Activated naive CD8-positive, alpha-beta T cell treated with anti-CD3 and anti-CD28 coated beads, Interleukin-2, amount 50 U/mL, for 24 hours (primary cell): Measurements from ENCODE around the gene ICAM1.

ENCODE experiments used
- ATAC-seq: fragments of 150-1000 bp; cut with Tn5 transposase; one replicate; pipeline ENCODE4 v1.10.0; 2021
- DNase-seq: peaks from one replicate; pipeline ENCODE4 v3.0.0; 2021
- H3K27ac Mint-ChIP-seq: one replicate; pipeline ENCODE4 v1.8.0; 2021; ENCODE audit warnings: mild to moderate bottlenecking, mixed read lengths
- H3K27me3 Mint-ChIP-seq: one replicate; pipeline ENCODE4 v1.8.0; 2021; ENCODE audit warnings: mixed read lengths
- H3K36me3 Mint-ChIP-seq: one replicate; pipeline ENCODE4 v1.8.0; 2021; ENCODE audit warnings: low read depth, mixed read lengths
- H3K4me1 Mint-ChIP-seq: one replicate; pipeline ENCODE4 v1.8.0; 2021; ENCODE audit warnings: mixed read lengths
- H3K4me3 Mint-ChIP-seq: one replicate; pipeline ENCODE4 v1.8.0; 2021; ENCODE audit warnings: mild to moderate bottlenecking, moderate library complexity, mixed read lengths
- H3K9me3 Mint-ChIP-seq: one replicate; pipeline ENCODE4 v1.8.0; 2021; ENCODE audit warnings: mixed read lengths

ICAM1 gene

GRCh38 chr19:10290876-10291553 is 20.1 kb downstream of the ICAM1 start:
- no peak overlapping the region for H3K27ac Mint-ChIP-seq
- H3K27me3 Mint-ChIP-seq = peaks cover 71% of the 10 kb centered on the region
- no peaks in the 10 kb centered on the region for H3K9me3 Mint-ChIP-seq
- H3K4me1 Mint-ChIP-seq = peaks cover 76% of the 10 kb centered on the region
- H3K36me3 Mint-ChIP-seq = peaks cover 4% of the 10 kb centered on the region
- ATAC-seq (no peak), DNase-seq (peak; percentile 66)
- peak overlapping the region; percentile 74 for H3K4me3 Mint-ChIP-seq

DNA sequence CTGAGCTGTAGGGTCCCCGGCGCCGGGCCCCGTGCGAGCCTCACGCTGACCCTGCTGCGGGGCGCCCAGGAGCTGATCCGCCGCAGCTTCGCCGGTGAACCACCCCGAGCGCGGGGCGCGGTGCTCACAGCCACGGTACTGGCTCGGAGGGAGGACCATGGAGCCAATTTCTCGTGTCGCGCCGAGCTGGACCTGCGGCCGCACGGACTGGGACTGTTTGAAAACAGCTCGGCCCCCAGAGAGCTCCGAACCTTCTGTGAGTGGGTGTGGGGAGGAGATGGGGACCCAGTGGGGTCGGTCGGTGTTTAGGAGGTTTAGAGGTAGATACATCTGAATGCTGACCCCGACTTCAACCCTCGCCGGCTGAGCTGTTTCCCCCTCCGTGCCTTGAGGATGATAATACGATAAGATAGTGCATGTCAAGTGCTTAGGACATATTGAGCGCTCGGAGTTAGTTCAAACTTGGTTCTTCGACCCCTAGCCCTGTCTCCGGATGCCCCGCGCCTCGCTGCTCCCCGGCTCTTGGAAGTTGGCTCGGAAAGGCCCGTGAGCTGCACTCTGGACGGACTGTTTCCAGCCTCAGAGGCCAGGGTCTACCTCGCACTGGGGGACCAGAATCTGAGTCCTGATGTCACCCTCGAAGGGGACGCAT is 20.8 kb downstream of the ICAM1 start:
- H3K4me1 Mint-ChIP-seq = peaks cover 70% of the 10 kb centered on the region
- no peak overlapping the region for H3K27ac Mint-ChIP-seq
- H3K36me3 Mint-ChIP-seq = no peaks in the 10 kb centered on the region
- peak overlapping the region; percentile 74 for H3K4me3 Mint-ChIP-seq
- peaks cover 71% of the 10 kb centered on the region for H3K27me3 Mint-ChIP-seq
- DNase-seq (no peak), ATAC-seq (no peak)
- no peaks in the 10 kb centered on the region for H3K9me3 Mint-ChIP-seq

GRCh38 chr19:10292206-10292788 is 21.4 kb downstream of the ICAM1 start:
- Mint-ChIP-seq H3K4me1 (peaks cover 63% of the 10 kb centered on the region), H3K27me3 (peaks cover 71% of the 10 kb centered on the region), H3K4me3 (peak overlapping the region; percentile 74), H3K36me3 (no peaks in the 10 kb centered on the region), H3K27ac (no peak overlapping the region), H3K9me3 (no peaks in the 10 kb centered on the region)
- DNase-seq (peak; percentile 86), ATAC-seq (peak; percentile 42)

DNA sequence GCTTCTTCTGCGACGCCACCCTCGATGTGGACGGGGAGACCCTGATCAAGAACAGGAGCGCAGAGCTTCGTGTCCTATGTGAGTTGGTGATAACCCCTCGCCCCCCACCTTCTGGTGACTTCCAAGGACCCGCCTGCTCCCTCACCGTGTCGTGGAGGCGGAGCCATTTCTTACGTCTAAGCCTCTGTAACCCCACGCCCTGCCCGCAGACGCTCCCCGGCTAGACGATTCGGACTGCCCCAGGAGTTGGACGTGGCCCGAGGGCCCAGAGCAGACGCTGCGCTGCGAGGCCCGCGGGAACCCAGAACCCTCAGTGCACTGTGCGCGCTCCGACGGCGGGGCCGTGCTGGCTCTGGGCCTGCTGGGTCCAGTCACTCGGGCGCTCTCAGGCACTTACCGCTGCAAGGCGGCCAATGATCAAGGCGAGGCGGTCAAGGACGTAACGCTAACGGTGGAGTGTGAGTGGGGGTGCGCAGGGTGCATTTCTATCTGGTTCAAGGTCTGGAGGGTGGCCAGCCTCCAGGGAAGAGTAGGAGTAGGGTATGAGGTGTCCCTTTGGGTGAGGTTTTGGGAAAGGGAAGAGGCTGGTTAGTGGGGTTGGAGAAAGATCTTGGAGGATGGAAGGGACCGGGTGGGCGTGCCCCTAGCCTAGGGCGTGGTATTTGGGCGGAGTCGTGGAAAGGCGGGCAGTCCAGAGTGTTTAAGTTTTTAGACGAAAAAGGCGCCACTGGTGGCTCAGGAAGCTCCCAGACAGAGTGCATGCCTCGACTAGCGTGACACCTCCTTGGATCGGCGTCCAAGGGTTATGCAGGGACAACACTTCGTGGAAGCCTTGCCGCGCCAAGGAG is 22.1 kb downstream of the ICAM1 start:
- Mint-ChIP-seq H3K27me3 (peaks cover 66% of the 10 kb centered on the region), H3K27ac (no peak overlapping the region), H3K4me3 (peak overlapping the region; percentile 74), H3K4me1 (peaks cover 56% of the 10 kb centered on the region), H3K36me3 (no peaks in the 10 kb centered on the region), H3K9me3 (no peaks in the 10 kb centered on the region)
- no peak for DNase-seq
- ATAC-seq = no peak

DNA sequence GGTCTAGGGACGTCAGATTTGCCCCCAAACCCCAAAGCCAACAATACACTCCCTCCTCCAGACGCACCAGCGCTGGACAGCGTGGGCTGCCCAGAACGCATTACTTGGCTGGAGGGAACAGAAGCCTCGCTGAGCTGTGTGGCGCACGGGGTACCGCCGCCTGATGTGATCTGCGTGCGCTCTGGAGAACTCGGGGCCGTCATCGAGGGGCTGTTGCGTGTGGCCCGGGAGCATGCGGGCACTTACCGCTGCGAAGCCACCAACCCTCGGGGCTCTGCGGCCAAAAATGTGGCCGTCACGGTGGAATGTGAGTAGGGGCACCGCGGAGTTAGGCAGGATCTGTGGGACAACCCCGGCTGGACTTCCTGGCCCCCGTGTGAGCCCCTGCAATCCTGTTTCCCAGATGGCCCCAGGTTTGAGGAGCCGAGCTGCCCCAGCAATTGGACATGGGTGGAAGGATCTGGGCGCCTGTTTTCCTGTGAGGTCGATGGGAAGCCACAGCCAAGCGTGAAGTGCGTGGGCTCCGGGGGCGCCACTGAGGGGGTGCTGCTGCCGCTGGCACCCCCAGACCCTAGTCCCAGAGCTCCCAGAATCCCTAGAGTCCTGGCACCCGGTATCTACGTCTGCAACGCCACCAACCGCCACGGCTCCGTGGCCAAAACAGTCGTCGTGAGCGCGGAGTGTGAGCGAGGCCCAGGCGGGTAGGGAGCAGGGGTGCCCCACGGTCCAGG is 22.9 kb downstream of the ICAM1 start:
- DNase-seq (no peak), ATAC-seq (no peak)
- Mint-ChIP-seq H3K27ac (no peak overlapping the region), H3K4me3 (no peak overlapping the region), H3K9me3 (no peaks in the 10 kb centered on the region), H3K36me3 (no peaks in the 10 kb centered on the region), H3K4me1 (peaks cover 50% of the 10 kb centered on the region), H3K27me3 (peaks cover 60% of the 10 kb centered on the region)

- Mint-ChIP-seq H3K4me1 (peaks cover 45% of the 10 kb centered on the region), H3K27me3 (peaks cover 57% of the 10 kb centered on the region), H3K27ac (no peak overlapping the region), H3K4me3 (no peak overlapping the region), H3K36me3 (no peaks in the 10 kb centered on the region), H3K9me3 (no peaks in the 10 kb centered on the region)
- ATAC-seq = no peak
- DNase-seq = peak; percentile 23
Observed at GRCh38 chr19:10294368-10294697, 23.4 kb downstream of the ICAM1 start.

DNA sequence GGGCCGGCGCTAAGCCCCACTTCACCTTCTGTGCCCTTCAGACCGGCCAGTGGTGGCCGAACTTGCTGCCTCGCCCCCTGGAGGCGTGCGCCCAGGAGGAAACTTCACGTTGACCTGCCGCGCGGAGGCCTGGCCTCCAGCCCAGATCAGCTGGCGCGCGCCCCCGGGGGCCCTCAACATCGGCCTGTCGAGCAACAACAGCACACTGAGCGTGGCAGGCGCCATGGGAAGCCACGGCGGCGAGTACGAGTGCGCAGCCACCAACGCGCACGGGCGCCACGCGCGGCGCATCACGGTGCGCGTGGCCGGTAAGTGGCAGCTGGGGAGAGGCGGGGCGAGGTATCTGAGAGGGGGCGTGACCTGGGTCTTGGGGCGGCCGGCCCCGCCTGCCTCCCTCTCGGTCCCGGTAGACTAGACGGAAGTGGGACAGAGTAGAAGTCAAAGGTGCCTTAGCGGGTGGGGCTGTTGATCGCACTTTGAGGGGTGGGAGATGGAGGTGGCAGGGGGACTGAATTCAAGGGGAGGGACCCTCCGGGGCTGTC is 24.5 kb downstream of the ICAM1 start:
- H3K36me3 Mint-ChIP-seq = no peaks in the 10 kb centered on the region
- ATAC-seq = peak; percentile 29
- H3K4me3 Mint-ChIP-seq = peak overlapping the region; percentile 69
- H3K9me3 Mint-ChIP-seq = no peaks in the 10 kb centered on the region
- H3K27ac Mint-ChIP-seq = no peak overlapping the region
- peaks cover 56% of the 10 kb centered on the region for H3K27me3 Mint-ChIP-seq
- DNase-seq = peak; percentile 62
- H3K4me1 Mint-ChIP-seq = peaks cover 38% of the 10 kb centered on the region

DNA sequence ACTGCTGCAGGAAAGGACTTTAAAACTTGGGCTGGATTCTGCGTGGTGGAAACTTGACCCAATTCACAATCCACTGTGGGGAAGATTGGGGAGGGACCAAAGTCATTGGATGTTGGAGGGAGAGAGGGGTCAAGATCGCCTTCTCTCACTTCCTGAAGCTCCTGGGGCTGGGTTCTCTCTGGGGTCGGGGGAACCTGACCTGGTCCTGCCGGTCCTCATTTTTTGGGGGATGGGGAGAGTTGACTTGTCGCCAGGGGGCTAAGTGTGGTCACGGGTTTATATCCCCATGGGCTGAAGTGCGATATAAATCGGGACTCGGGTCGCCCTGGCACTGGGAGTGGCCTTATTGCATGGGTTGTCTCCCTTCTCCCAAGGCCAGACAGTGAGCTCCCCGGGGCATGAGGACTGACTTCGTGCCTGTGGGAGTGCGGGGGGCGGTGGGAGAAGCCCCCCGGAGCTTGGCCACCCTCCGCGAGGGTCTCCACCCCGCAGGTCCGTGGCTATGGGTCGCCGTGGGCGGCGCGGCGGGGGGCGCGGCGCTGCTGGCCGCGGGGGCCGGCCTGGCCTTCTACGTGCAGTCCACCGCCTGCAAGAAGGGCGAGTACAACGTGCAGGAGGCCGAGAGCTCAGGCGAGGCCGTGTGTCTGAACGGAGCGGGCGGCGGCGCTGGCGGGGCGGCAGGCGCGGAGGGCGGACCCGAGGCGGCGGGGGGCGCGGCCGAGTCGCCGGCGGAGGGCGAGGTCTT is 25.1 kb downstream of the ICAM1 start:
- ATAC-seq (no peak), DNase-seq (no peak)
- Mint-ChIP-seq H3K4me3 (peak overlapping the region; percentile 69), H3K27ac (no peak overlapping the region), H3K36me3 (no peaks in the 10 kb centered on the region), H3K4me1 (peaks cover 32% of the 10 kb centered on the region), H3K27me3 (peaks cover 49% of the 10 kb centered on the region), H3K9me3 (no peaks in the 10 kb centered on the region)

- H3K27ac Mint-ChIP-seq = no peak overlapping the region
- DNase-seq (no peak), ATAC-seq (no peak)
- H3K36me3 Mint-ChIP-seq = peaks cover 2% of the 10 kb centered on the region
- no peak overlapping the region for H3K4me3 Mint-ChIP-seq
- no peaks in the 10 kb centered on the region for H3K9me3 Mint-ChIP-seq
- peaks cover 17% of the 10 kb centered on the region for H3K4me1 Mint-ChIP-seq
- H3K27me3 Mint-ChIP-seq = peaks cover 19% of the 10 kb centered on the region
Observed at GRCh38 chr19:10299545-10300458, 28.9 kb downstream of the ICAM1 start.

- Mint-ChIP-seq H3K27ac (no peak overlapping the region), H3K4me3 (no peak overlapping the region), H3K9me3 (no peaks in the 10 kb centered on the region), H3K36me3 (peaks cover 2% of the 10 kb centered on the region), H3K27me3 (peaks cover 5% of the 10 kb centered on the region), H3K4me1 (peaks cover 15% of the 10 kb centered on the region)
- ATAC-seq (no peak), DNase-seq (no peak)
Observed at GRCh38 chr19:10305139-10305806, 34.4 kb downstream of the ICAM1 start.

GRCh38 chr19:10306327-10306726 is 35.4 kb downstream of the ICAM1 start:
- H3K9me3 Mint-ChIP-seq = no peaks in the 10 kb centered on the region
- H3K36me3 Mint-ChIP-seq = peaks cover 2% of the 10 kb centered on the region
- no peak for DNase-seq
- no peak overlapping the region for H3K27ac Mint-ChIP-seq
- H3K27me3 Mint-ChIP-seq = peaks cover 4% of the 10 kb centered on the region
- H3K4me3 Mint-ChIP-seq = no peak overlapping the region
- ATAC-seq = no peak
- peaks cover 14% of the 10 kb centered on the region for H3K4me1 Mint-ChIP-seq

DNA sequence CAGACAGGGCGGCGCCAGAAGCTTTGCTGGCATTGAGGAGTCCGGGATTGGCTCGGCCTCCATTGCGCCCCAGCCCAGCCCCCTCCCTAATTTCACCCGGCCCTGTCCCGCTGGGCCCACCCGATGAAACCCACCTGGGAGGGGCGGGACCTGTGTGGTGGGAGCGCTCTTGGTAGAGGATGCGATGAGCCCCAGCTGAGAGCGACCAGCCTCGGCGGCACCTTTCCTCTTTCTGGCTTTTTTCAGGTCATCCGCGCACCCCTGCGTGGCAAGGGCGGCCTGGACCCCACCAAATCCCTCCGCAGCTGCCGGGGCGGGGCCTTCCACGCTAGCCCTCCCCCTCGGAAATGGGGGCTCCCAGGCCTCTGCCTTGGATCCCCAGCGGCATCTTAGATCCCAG is 38.5 kb downstream of the ICAM1 start, which contains the start of gene ZGLP1:
TSS of gene ZGLP1 (minus strand) at position 393 of the 400 bp plus-strand sequence.
- Mint-ChIP-seq H3K4me1 (peaks cover 9% of the 10 kb centered on the region), H3K9me3 (no peaks in the 10 kb centered on the region), H3K27me3 (no peaks in the 10 kb centered on the region), H3K36me3 (peaks cover 2% of the 10 kb centered on the region), H3K4me3 (no peak within 1 kb of the TSS), H3K27ac (no peak within 1 kb of the TSS)
- ATAC-seq (no peak), DNase-seq (no peak)
